Measurements from ENCODE around the gene ATP6V1F. TPM values are rescaled to one million over a fixed set of nuclear protein-coding genes. Genes with fewer than 3 reads are reported as not detected.

The ATP6V1F gene
- total RNA-seq, 1 donor from 2014 or later, result 119 TPM

GRCh38 chr7:128840326-128841170 lies 22.1 kb upstream of the ATP6V1F start:
- TF ChIP-seq POLR2A (IDR thresholded peaks at IDR 0.05), result no peak
- no peak for TF ChIP-seq POLR2AphosphoS5 (IDR thresholded peaks at IDR 0.05; ENCODE audit: insufficient read depth in 1 of 2, low read depth in 1 of 2)
- TF ChIP-seq, protein P1, sequence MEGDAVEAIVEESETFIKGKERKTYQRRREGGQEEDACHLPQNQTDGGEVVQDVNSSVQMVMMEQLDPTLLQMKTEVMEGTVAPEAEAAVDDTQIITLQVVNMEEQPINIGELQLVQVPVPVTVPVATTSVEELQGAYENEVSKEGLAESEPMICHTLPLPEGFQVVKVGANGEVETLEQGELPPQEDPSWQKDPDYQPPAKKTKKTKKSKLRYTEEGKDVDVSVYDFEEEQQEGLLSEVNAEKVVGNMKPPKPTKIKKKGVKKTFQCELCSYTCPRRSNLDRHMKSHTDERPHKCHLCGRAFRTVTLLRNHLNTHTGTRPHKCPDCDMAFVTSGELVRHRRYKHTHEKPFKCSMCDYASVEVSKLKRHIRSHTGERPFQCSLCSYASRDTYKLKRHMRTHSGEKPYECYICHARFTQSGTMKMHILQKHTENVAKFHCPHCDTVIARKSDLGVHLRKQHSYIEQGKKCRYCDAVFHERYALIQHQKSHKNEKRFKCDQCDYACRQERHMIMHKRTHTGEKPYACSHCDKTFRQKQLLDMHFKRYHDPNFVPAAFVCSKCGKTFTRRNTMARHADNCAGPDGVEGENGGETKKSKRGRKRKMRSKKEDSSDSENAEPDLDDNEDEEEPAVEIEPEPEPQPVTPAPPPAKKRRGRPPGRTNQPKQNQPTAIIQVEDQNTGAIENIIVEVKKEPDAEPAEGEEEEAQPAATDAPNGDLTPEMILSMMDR (IDR thresholded peaks at IDR 0.05), result no peak
- H3K27me3 ChIP-seq, result no peaks in the 10 kb centered on the region
- no peak overlapping the region for H3K4me3 ChIP-seq
- no peak for DNase-seq (ENCODE audit: extremely low spot score in 2 of 2)
- H3K4me1 ChIP-seq, result no peaks in the 10 kb centered on the region
- intact Hi-C loops (cut with DNase I), result no loop called here
- no peak overlapping the region for H3K27ac ChIP-seq
- H3K36me3 ChIP-seq, result peaks cover 0 to 50% of the 10 kb centered on the region in 2 donors
- H3K9me3 ChIP-seq, result no peaks in the 10 kb centered on the region

DNA sequence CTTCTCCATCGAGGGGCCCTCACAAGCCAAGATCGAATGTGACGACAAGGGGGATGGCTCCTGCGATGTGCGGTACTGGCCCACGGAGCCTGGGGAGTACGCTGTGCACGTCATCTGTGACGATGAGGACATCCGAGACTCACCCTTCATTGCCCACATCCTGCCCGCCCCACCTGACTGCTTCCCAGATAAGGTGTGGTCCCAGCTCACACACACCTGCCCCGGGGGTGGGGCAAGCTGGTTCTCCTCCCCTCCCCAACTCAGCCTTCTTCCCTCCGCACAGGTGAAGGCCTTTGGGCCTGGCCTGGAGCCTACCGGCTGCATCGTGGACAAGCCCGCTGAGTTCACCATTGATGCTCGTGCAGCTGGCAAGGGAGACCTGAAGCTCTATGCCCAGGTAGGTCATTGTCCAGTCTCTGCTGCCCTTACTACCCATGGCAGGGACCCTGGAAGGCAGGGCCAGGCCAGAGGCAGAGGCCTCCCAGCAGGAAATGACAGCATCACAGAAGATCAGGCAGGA lies 21.4 kb upstream of the ATP6V1F start:
- TF ChIP-seq, protein P1 (IDR thresholded peaks at IDR 0.05), result no peak
- TF ChIP-seq POLR2AphosphoS5 (IDR thresholded peaks at IDR 0.05; ENCODE audit: insufficient read depth in 1 of 2, low read depth in 1 of 2), result no peak
- Histone ChIP-seq H3K36me3 (peaks cover 0 to 50% of the 10 kb centered on the region in 2 donors), H3K4me1 (no peaks in the 10 kb centered on the region), H3K4me3 (no peak overlapping the region), H3K27ac (no peak overlapping the region), H3K9me3 (no peaks in the 10 kb centered on the region), H3K27me3 (no peaks in the 10 kb centered on the region)
- no peak for DNase-seq (ENCODE audit: extremely low spot score in 2 of 2)
- intact Hi-C loops (cut with DNase I), result no loop called here

GRCh38 chr7:128841921-128842673 lies 20.6 kb upstream of the ATP6V1F start:
- Histone ChIP-seq H3K27ac (no peak overlapping the region), H3K27me3 (no peaks in the 10 kb centered on the region), H3K9me3 (no peaks in the 10 kb centered on the region), H3K36me3 (peaks cover 0 to 50% of the 10 kb centered on the region in 2 donors), H3K4me1 (no peaks in the 10 kb centered on the region), H3K4me3 (no peak overlapping the region)
- TF ChIP-seq POLR2A (IDR thresholded peaks at IDR 0.05), result no peak
- TF ChIP-seq POLR2AphosphoS5 (IDR thresholded peaks at IDR 0.05; ENCODE audit: insufficient read depth in 1 of 2, low read depth in 1 of 2), result peak in 1 of 2 donors; percentile 14
- TF ChIP-seq, protein P1 (IDR thresholded peaks at IDR 0.05), result peak in 2 of 3 experiments; percentile 14 to 36
- intact Hi-C loops (cut with DNase I), result no loop called here
- no peak for DNase-seq (ENCODE audit: extremely low spot score in 2 of 2)

DNA sequence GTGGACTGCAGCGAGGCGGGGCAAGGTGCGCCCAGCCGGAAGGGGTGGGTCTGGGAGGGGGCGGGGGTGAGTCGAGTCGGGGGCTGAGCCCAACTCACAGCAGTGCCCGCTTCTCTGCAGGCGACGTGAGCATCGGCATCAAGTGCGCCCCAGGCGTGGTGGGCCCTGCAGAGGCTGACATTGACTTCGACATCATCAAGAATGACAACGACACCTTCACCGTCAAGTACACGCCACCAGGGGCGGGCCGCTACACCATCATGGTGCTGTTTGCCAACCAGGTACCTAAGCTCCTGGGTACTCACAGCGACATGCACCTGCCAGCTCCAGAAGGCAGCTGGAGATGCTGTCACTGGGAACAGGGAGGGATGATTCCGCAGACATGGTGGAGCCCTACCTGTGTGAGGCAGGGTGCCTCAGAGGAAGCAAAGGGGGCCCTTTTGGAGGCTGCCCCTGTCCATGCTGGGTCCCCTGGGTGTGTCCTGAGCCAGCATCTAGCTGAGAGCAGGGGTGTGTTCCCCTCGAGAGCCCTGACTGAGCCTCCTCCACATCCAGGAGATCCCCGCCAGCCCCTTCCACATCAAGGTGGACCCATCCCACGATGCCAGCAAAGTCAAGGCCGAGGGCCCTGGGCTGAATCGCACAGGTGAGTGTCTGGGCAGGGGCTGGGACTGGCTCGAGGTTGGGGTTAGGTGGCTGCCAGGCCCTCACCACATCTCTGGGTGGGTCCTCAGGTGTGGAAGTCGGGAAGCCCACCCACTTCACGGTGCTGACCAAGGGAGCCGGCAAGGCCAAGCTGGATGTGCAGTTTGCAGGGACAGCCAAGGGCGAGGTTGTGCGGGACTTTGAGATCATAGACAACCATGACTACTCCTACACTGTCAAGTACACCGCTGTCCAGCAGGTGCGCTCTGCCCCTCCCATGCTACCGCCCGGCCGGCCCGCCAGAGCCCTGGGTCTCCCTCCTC lies 19.7 kb upstream of the ATP6V1F start:
- no peaks in the 10 kb centered on the region for H3K4me1 ChIP-seq
- TF ChIP-seq POLR2A (IDR thresholded peaks at IDR 0.05), result no peak
- TF ChIP-seq POLR2AphosphoS5 (IDR thresholded peaks at IDR 0.05; ENCODE audit: insufficient read depth in 1 of 2, low read depth in 1 of 2), result no peak
- TF ChIP-seq, protein P1 (IDR thresholded peaks at IDR 0.05), result no peak
- no peaks in the 10 kb centered on the region for H3K27me3 ChIP-seq
- H3K9me3 ChIP-seq, result no peaks in the 10 kb centered on the region
- no peak overlapping the region for H3K4me3 ChIP-seq
- intact Hi-C loops (cut with DNase I), result no loop called here
- peaks cover 0 to 46% of the 10 kb centered on the region in 2 donors for H3K36me3 ChIP-seq
- H3K27ac ChIP-seq, result no peak overlapping the region
- no peak for DNase-seq (ENCODE audit: extremely low spot score in 2 of 2)
